Fibroblast of lung (primary cell): Measurements from ENCODE around the gene FAM72A.
"Not testable (repeated sequence)": the region's sequence is repeated elsewhere in the genome, so short reads cannot be mapped to it uniquely, and the experiment has no call there.

ENCODE experiments used
- EZH2 ChIP-seq: IDR thresholded peaks from 2 replicates; pipeline ENCODE4 v1.5.1; 2012; ENCODE audit warnings: low read length, control low read depth, mild to moderate bottlenecking; ENCODE audit errors: missing control alignments
- TF ChIP-seq, protein P1 (sequence below), 2 donors: IDR thresholded peaks in 1 of 2; conservative IDR thresholded peaks in 1 of 2; 1 replicate in 1 of 2; 2 replicates in 1 of 2; pipeline ENCODE4 v1.5.1; 2011 to 2012; ENCODE audit warnings: low read length in 2 of 2, control low read depth in 1 of 2, inconsistent platforms in 1 of 2, low read depth in 1 of 2, mild to moderate bottlenecking in 1 of 2

DNA sequence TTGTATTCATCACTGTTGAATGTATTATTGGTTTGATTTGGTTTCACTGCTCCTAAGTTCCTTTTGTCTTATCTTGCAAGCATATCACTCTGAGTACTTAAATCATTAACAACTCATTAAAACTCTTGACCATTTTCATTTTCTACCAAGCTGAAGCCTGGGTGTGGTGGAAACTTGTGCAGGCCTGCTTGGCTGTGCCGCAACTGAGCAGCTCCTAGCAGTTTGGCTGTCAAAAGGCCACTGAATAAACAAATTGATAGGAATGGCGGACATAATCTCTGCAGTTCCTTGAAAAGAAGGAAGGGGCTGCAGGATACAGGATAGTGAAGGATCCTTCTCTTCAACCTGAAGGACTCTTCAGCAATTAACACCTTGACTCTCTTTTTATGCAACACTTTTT, 26.6 kb upstream of the FAM72A start:
- TF ChIP-seq, protein P1, sequence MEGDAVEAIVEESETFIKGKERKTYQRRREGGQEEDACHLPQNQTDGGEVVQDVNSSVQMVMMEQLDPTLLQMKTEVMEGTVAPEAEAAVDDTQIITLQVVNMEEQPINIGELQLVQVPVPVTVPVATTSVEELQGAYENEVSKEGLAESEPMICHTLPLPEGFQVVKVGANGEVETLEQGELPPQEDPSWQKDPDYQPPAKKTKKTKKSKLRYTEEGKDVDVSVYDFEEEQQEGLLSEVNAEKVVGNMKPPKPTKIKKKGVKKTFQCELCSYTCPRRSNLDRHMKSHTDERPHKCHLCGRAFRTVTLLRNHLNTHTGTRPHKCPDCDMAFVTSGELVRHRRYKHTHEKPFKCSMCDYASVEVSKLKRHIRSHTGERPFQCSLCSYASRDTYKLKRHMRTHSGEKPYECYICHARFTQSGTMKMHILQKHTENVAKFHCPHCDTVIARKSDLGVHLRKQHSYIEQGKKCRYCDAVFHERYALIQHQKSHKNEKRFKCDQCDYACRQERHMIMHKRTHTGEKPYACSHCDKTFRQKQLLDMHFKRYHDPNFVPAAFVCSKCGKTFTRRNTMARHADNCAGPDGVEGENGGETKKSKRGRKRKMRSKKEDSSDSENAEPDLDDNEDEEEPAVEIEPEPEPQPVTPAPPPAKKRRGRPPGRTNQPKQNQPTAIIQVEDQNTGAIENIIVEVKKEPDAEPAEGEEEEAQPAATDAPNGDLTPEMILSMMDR (conservative IDR thresholded peaks at IDR 0.05 in 1 of 2, IDR thresholded peaks at IDR 0.05 in 1 of 2; ENCODE audit: low read depth in 1 of 2, low read length in 2 of 2), result not testable (repeated sequence)
- not testable (repeated sequence) for TF ChIP-seq EZH2
